Measurements from ENCODE around the gene TBX6. TPM values are rescaled to one million over a fixed set of nuclear protein-coding genes. Genes with fewer than 3 reads are reported as not detected.
A peak's percentile ranks its signal among the peaks of the same experiment; 100 is the strongest.
"Not testable (repeated sequence)": the region's sequence is repeated elsewhere in the genome, so short reads cannot be mapped to it uniquely, and the experiment has no call there.

TBX6 gene
- total RNA-seq, 1 experiment from 2014 or later = 2.9 TPM

GRCh38 chr16:30053376-30054015, 38.2 kb downstream of the TBX6 start:
- no peaks in the 10 kb centered on the region for H3K36me3 ChIP-seq (replicated peaks; ENCODE audit: control insufficient read depth, insufficient read depth, low read length)
- H3K4me3 ChIP-seq (ENCODE audit: insufficient read depth, low read depth, low read length) = peak overlapping the region; percentile 74
- DNase-seq = peak; percentile 42
- H3K27me3 ChIP-seq (ENCODE audit: control insufficient read depth, insufficient read depth, low read length) = no peaks in the 10 kb centered on the region

DNA sequence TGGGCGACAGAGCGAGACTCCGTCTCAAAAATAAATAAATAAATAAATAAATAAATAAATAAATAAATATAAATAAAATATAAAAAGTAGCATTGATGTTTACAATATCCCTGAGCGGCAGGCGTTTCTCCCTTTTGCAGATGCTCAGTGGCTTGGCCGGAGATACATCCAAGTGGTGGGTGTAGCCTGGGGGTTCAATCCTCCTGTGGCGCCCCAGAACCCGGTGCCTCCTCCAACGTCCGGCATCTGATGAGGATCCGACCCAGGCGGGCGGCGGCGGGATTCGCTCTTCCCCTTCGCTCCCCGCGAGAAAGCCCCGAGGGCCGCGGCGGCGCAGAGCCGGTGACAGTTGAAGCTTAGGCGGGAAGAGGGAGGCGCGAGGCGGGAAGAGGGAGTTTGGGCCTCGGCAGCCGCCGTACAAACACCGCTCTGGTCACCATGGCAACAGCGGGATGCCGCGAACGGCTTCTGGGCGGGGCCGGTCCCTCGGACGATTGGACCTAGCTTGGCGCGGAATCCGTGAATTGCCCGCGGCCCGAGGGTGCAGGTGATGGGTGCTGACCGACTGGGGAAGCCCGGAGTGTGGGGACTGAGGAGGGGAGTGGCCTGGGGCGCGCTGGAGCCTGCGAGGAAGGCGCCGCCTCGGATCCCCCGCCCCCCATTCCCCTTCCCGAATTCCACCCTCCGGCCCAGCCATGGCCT, 38.9 kb downstream of the TBX6 start:
- no peaks in the 10 kb centered on the region for H3K36me3 ChIP-seq (replicated peaks; ENCODE audit: control insufficient read depth, insufficient read depth, low read length)
- peak overlapping the region; percentile 74 for H3K4me3 ChIP-seq (ENCODE audit: insufficient read depth, low read depth, low read length)
- peak; percentile 98 for DNase-seq
- H3K27me3 ChIP-seq (ENCODE audit: control insufficient read depth, insufficient read depth, low read length) = no peaks in the 10 kb centered on the region

GRCh38 chr16:30051518-30051917, 40.2 kb downstream of the TBX6 start:
- Histone ChIP-seq H3K36me3 (replicated peaks; ENCODE audit: control insufficient read depth, insufficient read depth, low read length) (no peaks in the 10 kb centered on the region), H3K4me3 (ENCODE audit: insufficient read depth, low read depth, low read length) (no peak overlapping the region), H3K27me3 (ENCODE audit: control insufficient read depth, insufficient read depth, low read length) (no peaks in the 10 kb centered on the region)
- no peak for DNase-seq

DNA sequence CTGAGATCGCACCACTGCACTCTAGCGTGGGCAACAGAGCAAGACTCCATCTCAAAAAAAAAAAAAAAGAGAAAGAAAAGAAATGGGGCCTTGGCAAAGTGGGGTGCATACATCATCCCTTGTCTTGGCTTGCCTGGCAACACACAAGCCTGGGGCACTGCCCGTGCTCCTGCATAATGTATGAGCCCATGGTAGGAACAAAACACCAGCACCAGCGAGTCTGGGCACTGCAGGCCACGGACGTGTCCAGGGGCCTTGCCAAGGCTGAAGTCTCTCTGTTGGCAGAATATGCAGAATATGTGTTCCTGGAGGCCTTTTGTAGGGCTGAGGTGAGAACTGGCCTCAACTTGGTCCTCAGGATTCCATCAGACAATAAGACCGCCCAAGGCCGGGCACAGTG, 41.9 kb downstream of the TBX6 start:
- Histone ChIP-seq H3K27me3 (ENCODE audit: control insufficient read depth, insufficient read depth, low read length) (no peaks in the 10 kb centered on the region), H3K4me3 (ENCODE audit: insufficient read depth, low read depth, low read length) (no peak overlapping the region), H3K36me3 (replicated peaks; ENCODE audit: control insufficient read depth, insufficient read depth, low read length) (no peaks in the 10 kb centered on the region)
- DNase-seq = no peak

- H3K27me3 ChIP-seq (ENCODE audit: control insufficient read depth, insufficient read depth, low read length) = no peaks in the 10 kb centered on the region
- no peaks in the 10 kb centered on the region for H3K36me3 ChIP-seq (replicated peaks; ENCODE audit: control insufficient read depth, insufficient read depth, low read length)
- no peak for DNase-seq
Measured at GRCh38 chr16:30046588-30046987, 45.1 kb downstream of the TBX6 start.

GRCh38 chr16:30046178-30046577, 45.5 kb downstream of the TBX6 start:
- H3K36me3 ChIP-seq (replicated peaks; ENCODE audit: control insufficient read depth, insufficient read depth, low read length) = no peaks in the 10 kb centered on the region
- no peak overlapping the region for H3K4me3 ChIP-seq (ENCODE audit: insufficient read depth, low read depth, low read length)
- no peaks in the 10 kb centered on the region for H3K27me3 ChIP-seq (ENCODE audit: control insufficient read depth, insufficient read depth, low read length)
- DNase-seq = no peak

More at GRCh38 chr16:30046588-30046987, 45.1 kb downstream of the TBX6 start:
- no peak overlapping the region for H3K4me3 ChIP-seq (ENCODE audit: insufficient read depth, low read depth, low read length)

DNA sequence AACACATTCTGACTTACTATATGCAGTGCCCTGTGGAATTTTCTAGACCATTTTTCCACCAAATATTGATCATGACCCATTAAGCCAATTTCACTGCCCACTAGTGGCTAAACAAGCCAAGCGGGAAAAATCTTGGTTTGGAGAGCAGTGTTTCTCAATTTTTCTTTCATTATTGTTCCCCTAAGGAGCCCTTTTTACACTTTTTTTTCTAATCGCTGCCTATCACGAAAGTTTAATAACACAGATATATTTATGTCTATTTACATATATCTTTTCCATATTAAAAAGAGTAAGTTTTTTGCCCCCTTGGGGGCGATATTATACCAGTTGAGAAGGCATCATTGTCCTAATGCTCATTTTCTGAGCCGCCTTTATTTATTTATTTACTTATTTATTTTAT, 49.9 kb downstream of the TBX6 start:
- no peaks in the 10 kb centered on the region; the same call in 1 of the 2 replicates for H3K27me3 ChIP-seq (ENCODE audit: control insufficient read depth, insufficient read depth, low read length)
- peak; percentile 25 for DNase-seq
- no peak overlapping the region for H3K4me3 ChIP-seq (ENCODE audit: insufficient read depth, low read depth, low read length)
- no peaks in the 10 kb centered on the region for H3K36me3 ChIP-seq (replicated peaks; ENCODE audit: control insufficient read depth, insufficient read depth, low read length)

- H3K36me3 ChIP-seq (replicated peaks; ENCODE audit: control insufficient read depth, insufficient read depth, low read length); DNase-seq; H3K4me3 ChIP-seq (ENCODE audit: insufficient read depth, low read depth, low read length); H3K27me3 ChIP-seq (ENCODE audit: control insufficient read depth, insufficient read depth, low read length): not testable (repeated sequence)
Measured at GRCh38 chr16:30040690-30041089, 51.0 kb downstream of the TBX6 start.

DNA sequence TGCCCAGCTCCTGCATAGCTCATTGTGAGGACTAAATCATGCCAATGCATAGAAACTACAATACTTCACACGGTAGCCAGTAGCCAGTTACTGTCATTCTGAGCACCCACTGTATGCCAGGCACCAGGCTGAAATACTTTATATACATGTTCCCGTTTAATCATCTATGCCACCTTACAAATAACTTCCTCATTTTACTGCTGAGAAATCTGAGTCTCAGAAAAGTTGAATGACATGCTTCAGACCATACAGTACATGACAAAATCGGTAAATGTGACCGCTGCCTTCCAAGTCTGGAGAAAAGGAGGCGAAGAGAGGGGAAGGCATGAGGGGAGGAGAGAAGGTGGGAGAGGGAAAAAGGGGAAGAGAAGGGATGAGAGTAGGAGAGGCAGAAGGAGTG, 51.5 kb downstream of the TBX6 start:
- Histone ChIP-seq H3K36me3 (replicated peaks; ENCODE audit: control insufficient read depth, insufficient read depth, low read length) (no peaks in the 10 kb centered on the region), H3K27me3 (ENCODE audit: control insufficient read depth, insufficient read depth, low read length) (peaks cover 1% of the 10 kb centered on the region), H3K4me3 (ENCODE audit: insufficient read depth, low read depth, low read length) (no peak overlapping the region)
- no peak for DNase-seq

Other genes starting within 250 kb of the TBX6 start
- 91.3 and 97.6 TPM in 2 replicates for gene CDIPT, start 228.7 kb downstream of the TBX6 start, total RNA-seq (2014; rRNA removed; shearing (Covaris generic))
- gene SEZ6L2, start 192.4 kb downstream of the TBX6 start, total RNA-seq (2014; rRNA removed; shearing (Covaris generic)) = 47.3 and 59.0 TPM in 2 replicates
- gene ASPHD1, start 191.4 kb downstream of the TBX6 start, total RNA-seq (2014; rRNA removed; shearing (Covaris generic)) = 24.4 and 24.6 TPM in 2 replicates
- 8.3 and 9.1 TPM in 2 replicates for gene KCTD13, start 165.7 kb downstream of the TBX6 start, total RNA-seq (2014; rRNA removed; shearing (Covaris generic))
- gene TMEM219, start 129.8 kb downstream of the TBX6 start, total RNA-seq (2014; rRNA removed; shearing (Covaris generic)) = 88.0 and 97.6 TPM in 2 replicates
- 39.9 and 41.3 TPM in 2 replicates for gene TAOK2, start 118.1 kb downstream of the TBX6 start, total RNA-seq (2014; rRNA removed; shearing (Covaris generic))
- 19.0 and 20.5 TPM in 2 replicates for gene HIRIP3, start 96.3 kb downstream of the TBX6 start, total RNA-seq (2014; rRNA removed; shearing (Covaris generic))
- 58.7 and 91.9 TPM in 2 replicates for gene INO80E, start 95.7 kb downstream of the TBX6 start, total RNA-seq (2014; rRNA removed; shearing (Covaris generic))
- 4.1 and 5.3 TPM in 2 replicates for gene DOC2A, start 80.9 kb downstream of the TBX6 start, total RNA-seq (2014; rRNA removed; shearing (Covaris generic))
- gene C16orf92, start 68.7 kb downstream of the TBX6 start, total RNA-seq (2014; rRNA removed; shearing (Covaris generic)) = not detected in 2 replicates
- 3.0 and 5.5 TPM in 2 replicates for gene TLCD3B, start 60.7 kb downstream of the TBX6 start, total RNA-seq (2014; rRNA removed; shearing (Covaris generic))
- gene ALDOA, start 26.2 kb downstream of the TBX6 start, total RNA-seq (2014; rRNA removed; shearing (Covaris generic)) = 1,524 and 1,553 TPM in 2 replicates
- 201 and 256 TPM in 2 replicates for gene PPP4C, start 15.9 kb downstream of the TBX6 start, total RNA-seq (2014; rRNA removed; shearing (Covaris generic))
- 22.8 and 26.9 TPM in 2 replicates for gene YPEL3, start 4.3 kb upstream of the TBX6 start, total RNA-seq (2014; rRNA removed; shearing (Covaris generic))
- 0.31 and 1.8 TPM in 2 replicates for gene GDPD3, start 21.6 kb upstream of the TBX6 start, total RNA-seq (2014; rRNA removed; shearing (Covaris generic))
- gene MAPK3, start 31.3 kb upstream of the TBX6 start, total RNA-seq (2014; rRNA removed; shearing (Covaris generic)) = 35.0 and 37.2 TPM in 2 replicates
- 5.8 and 5.9 TPM in 2 replicates for gene CORO1A, start 91.7 kb upstream of the TBX6 start, total RNA-seq (2014; rRNA removed; shearing (Covaris generic))
- 31.2 and 63.1 TPM in 2 replicates for gene BOLA2B, start 101.7 kb upstream of the TBX6 start, total RNA-seq (2014; rRNA removed; shearing (Covaris generic))
- 81.0 and 83.6 TPM in 2 replicates for gene SLX1A, start 102.0 kb upstream of the TBX6 start, total RNA-seq (2014; rRNA removed; shearing (Covaris generic))
- gene SULT1A3, start 107.3 kb upstream of the TBX6 start, total RNA-seq (2014; rRNA removed; shearing (Covaris generic)) = 4.2 and 6.5 TPM in 2 replicates
- gene NPIPB13, start 156.6 kb upstream of the TBX6 start, total RNA-seq (2014; rRNA removed; shearing (Covaris generic)) = 1.0 TPM in 1 of 2 replicates, not detected in the other

All from H7 (cell line).